GM18867 (cell line): ENCODE results near the gene KCNMA1.

Source experiments
- ATAC-seq: cut with Tn5 transposase; IDR thresholded peaks from one replicate; pipeline ENCODE4 v1.9.1; 2021; ENCODE audit warnings: mild to moderate bottlenecking, moderate library complexity; ENCODE audit not compliant: unreplicated experiment

The KCNMA1 gene

DNA sequence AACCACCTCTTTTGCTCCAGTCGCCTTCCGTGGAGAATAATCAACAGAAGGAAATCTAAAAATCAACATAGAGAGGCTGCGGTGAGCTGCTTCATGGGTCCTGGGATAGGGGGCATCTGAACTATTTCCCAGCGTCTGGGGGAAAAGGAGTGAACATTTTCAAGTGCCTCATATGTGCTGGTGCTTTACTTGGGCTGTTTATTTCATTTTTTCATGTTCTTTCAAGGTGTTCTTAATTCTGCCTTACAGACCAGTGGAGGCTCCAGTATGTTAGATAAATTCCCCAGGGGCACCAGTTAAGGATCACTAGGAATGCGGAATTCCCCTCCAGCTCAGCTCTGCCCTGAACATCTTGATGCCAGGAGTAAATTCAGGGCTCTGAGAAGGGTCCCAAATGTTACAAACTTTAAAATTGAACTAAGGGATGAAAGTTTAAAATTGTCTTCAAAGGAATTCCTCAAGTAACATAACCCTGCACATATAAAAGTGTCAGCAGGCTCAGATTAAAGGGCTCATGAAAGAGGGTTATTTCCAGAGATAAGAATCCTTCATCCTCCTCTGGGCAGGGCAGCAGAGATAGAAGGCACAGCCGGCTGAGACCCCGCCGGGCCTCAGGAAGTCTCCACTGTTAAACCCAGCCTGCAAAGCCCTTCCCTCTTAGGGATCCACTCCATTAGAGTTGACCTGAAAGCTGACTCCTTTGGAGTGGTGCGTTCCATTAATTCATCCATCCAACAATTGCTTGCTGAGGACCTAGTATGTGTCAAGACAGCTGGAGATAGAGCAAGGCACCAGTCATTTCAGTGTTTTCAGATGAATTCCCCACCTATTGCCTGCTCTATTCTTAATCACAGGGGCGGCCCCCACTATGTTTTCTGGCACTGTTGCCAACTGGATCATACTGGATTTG, 345.8 kb downstream of the KCNMA1 start:
- no peak for ATAC-seq

DNA sequence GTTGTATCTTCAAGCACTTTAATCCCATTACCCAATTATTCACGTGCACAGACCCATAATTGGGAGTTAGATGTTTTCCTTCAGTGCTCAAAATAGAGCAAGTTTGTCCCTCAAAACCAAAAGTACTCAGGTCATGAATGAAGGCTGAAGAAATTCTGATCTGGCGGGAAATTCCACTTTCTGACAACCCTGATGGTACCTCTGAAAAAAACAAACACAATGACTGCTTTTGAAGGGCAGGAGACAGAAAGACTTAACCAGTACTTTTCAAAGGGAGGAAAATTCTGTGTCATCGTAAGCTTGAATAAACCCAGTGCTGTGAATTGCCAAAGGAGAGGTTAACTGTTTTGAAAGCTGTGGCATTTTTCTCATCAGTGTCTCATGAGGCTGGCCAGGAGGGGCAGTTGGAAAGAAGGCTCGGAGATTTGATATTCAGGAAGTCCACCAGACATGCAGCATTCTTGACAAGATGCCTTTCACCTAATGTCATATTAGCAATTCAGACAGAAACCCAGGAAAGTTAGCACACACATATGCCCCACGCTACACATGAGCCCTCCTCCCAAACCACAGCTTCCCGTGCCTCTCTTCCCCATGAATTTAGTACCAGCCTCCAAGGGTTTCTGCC, 347.0 kb downstream of the KCNMA1 start:
- no peak for ATAC-seq

DNA sequence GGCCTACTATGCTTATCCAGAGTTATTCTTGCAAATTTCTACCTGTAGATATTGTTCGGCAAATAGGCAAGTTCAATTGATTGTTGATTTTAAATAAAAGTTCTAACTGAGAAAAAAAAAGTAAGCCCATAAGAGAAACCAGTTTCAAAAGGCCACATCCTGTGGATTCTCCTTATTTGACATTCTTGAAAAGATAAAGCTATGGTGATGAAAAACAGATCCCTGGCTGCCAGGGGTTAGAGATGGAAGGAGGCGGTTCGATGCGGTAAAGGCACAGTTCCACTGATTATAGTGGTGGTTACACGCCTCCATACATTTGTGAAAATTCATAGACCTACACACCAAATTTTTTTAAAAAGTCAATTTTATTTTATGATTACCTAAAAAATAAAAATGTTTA, 347.8 kb downstream of the KCNMA1 start:
- ATAC-seq = no peak

DNA sequence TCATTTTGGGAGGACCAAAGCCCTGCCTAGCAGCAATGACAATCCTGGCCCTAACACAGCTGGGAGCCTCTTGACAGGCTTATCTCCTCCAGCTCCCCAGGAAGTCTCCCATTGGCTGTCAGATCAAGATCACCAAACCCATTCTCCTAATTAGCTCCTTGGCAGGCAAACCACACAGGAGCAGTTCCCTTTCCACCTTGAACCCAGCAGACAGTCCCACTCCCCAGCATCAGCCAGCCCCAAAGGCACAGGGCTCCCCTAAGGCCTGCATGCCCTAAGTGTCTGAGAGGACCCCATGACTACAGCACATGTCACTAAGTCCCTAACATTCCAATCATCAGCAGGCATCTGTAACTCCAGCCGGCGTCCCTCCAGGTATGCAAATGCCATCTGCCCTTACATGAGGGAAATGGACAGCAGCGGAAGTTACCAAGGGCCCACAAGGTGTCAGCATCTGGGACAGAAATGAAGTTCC, 348.5 kb downstream of the KCNMA1 start:
- ATAC-seq = no peak

- ATAC-seq = no peak
These were observed 349.9 kb downstream of the KCNMA1 start for GRCh38 chr10:77287647-77288120.

- ATAC-seq = no peak
These were observed 350.8 kb downstream of the KCNMA1 start for GRCh38 chr10:77286531-77287508.

- ATAC-seq = no peak
These were observed 352.0 kb downstream of the KCNMA1 start for GRCh38 chr10:77285529-77286182.

DNA sequence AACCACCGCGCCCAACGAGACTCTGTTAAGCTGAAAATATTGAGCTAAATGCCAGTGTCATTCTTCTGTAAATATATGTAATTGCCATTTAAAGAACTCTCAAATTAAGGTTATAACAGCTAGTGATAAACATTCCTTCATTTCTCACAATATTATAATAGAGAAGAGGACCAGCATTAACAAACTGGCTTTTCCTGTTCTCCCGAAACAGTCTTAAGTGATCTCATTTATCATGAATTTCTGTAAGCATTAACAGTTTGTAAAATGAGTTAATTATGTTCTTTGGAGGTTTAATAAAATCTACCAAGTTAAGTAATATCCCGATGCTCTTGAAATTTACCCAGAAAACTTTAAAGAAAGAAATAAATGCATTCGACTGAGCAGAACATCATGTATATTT, 352.8 kb downstream of the KCNMA1 start:
- ATAC-seq = no peak

DNA sequence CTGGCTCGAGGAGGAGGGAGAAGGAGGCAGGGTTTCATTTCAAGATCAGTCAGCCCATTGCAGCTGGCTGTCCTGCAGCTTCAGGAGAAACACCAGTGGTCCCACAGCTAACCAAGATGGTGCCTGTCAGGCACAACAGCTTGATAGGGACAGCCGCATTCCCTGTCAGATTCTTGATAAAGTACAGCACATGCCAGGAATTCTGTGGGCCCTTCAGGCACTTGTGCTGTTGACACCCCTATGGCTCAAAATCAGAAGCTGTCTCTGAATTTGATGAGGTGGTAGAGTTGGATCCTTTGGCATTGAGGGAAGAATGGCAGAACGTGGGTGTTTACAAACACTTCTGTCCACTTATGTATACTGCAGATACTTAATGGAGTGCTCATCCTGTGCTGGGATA, 354.3 kb downstream of the KCNMA1 start:
- no peak for ATAC-seq

DNA sequence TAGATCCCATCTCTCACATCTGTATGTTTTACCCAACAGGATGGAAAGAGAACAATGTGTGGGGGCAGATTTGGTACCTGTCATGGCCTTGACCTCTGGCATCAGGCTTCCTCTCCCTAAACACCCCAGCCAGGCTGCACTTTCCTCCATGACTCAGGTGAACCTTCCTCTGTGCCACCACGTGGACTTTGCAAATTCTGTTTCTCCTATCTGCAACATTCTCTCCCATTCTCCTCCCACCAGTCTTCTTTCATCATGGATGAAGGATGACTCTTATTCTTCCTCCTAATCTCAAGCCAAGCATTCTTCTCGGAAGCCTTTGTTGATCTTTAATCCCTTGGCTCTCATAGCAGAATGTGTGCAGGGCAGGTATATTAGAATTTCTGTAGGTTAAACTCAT, 355.4 kb downstream of the KCNMA1 start:
- ATAC-seq = no peak

DNA sequence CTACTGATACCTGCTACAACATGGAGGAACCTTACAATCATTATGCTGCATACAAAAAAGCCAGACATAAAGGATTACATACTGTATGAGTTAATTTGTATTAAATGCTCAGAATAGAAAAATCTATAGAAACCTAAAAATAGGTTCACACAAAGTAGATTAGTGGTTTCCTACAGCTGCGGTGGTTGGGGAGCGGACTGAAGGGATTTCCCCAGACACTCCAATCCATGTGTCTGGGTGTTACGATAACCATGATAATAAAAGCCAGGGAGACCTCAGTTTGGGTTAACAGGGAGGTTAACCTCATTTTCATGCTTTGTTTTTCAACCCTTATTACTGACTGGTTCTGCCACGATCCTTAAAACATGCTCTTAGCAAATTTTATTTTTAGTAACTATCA, 355.9 kb downstream of the KCNMA1 start:
- no peak for ATAC-seq

GRCh38 chr10:77279207-77279606, 358.4 kb downstream of the KCNMA1 start:
- no peak for ATAC-seq

GRCh38 chr10:77274046-77274795, 363.4 kb downstream of the KCNMA1 start:
- ATAC-seq = no peak

- no peak for ATAC-seq
These were observed 368.4 kb downstream of the KCNMA1 start for GRCh38 chr10:77269163-77269562.

DNA sequence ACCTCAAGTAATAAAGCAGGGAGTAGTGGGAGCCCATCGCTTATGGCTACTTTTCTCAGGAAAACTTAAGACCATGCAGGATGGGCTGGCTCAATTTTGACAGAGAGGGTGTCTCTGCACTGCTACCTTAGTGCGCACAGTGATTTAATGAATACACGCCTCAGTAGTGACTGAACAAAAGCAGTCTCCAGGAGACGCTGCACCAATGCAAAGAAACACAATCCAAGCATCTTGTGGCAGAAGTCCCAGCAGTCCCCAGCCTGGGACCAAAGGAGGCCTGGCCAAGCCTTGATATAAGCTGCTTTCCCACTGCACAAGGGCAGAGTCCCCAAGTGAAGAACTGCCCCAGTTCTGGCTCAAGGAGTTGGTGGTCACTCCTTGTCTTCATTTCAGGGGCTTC, 368.9 kb downstream of the KCNMA1 start:
- no peak for ATAC-seq

- no peak for ATAC-seq
These were observed 369.6 kb downstream of the KCNMA1 start for GRCh38 chr10:77267703-77268675.

DNA sequence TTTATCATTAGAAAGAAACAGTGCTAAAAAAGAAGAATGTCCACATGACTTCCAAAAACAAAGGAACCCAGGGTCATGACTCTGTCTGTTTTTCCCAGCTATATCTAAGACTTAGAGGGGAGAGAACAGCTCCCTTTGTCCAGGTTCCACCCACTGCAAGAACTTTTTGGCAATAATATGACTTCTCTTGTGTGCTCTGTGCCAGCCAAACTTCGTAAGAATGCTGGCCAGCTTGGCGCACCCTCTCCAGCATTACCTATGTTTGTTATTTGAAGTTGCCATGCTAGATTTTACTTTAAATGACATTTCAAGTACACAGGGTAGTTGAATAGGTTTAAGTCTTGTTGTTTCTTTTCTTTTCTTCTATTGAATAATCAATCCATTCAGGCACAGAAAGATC, 371.4 kb downstream of the KCNMA1 start:
- no peak for ATAC-seq

GRCh38 chr10:77264527-77264926, 373.1 kb downstream of the KCNMA1 start:
- ATAC-seq = no peak

DNA sequence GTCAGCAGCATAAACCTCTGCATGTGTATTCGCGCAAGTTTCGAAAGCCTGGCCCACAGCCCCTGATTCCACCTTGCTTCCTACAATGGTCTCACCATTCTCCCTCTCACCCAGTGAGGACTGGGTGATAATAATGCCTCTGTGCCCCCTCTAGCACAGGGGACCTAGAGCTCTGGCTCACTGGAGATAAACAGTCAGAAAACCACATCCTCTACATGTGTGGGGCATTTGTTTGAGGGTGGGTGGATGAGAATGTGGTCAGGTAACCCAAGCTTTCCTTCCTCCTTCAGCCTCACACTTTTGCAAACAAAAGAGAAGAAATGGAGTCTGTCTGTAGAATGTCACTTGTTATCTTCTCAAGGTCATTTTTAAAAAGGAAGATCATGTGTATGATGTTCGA, 373.5 kb downstream of the KCNMA1 start:
- ATAC-seq = peak; percentile 58
